ENCODE results near the gene FGF18.

GRCh38 chr5:171420431-171421241, 1.2 kb downstream of the FGF18 start:
- TF ChIP-seq POLR2AphosphoS5 (IDR thresholded peaks at IDR 0.05; ENCODE audit: low read depth, low read length): no peak
- TF ChIP-seq CTCF (IDR thresholded peaks at IDR 0.05): no peak

Measured in Panc1 (cell line).